ENCODE data around the gene TGM5. TPM values are rescaled to one million over a fixed set of nuclear protein-coding genes. Genes with fewer than 3 reads are reported as not detected.
"Not testable (repeated sequence)": the region's sequence is repeated elsewhere in the genome, so short reads cannot be mapped to it uniquely, and the experiment has no call there.

Gene TGM5
- total and polyA plus RNA-seq, 8 donors = 1.5 TPM; not detected in 7

DNA sequence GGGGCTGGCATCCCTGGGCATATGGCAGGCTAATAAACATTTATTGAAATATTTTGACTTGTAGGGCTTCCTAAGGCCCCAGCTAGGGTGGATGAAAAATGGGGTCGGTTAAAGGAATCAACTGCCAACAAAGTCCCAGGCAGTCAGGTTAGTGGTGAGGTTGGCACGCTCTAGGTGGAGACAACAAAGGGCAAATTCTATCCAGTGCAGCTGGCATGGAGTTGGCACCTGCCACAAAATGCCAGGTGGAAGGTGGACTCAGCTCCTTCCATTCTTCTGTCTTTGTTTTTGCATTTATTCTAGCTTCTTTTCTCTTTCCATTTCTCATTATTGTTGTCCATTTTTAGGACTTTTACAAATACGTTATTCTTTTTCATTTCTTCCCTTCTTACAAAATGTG, 32.7 kb upstream of the TGM5 start:
- DNase-seq = no peak
- intact Hi-C loops (cut with DNase I; ENCODE audit: low total_unique reads) = no loop called here
- Histone ChIP-seq H3K4me1 (no peaks in the 10 kb centered on the region), H3K36me3 (no peaks in the 10 kb centered on the region), H3K27me3 (peaks cover 0 to 59% (median 16%) of the 10 kb centered on the region in 3 donors), H3K9me3 (no peaks in the 10 kb centered on the region), H3K4me3 (no peak overlapping the region), H3K27ac (no peak overlapping the region)
- TF ChIP-seq POLR2AphosphoS5 (IDR thresholded peaks at IDR 0.05) (no peak), EP300 (IDR thresholded peaks at IDR 0.05) (no peak), POLR2A (IDR thresholded peaks at IDR 0.05) (no peak)
- TF ChIP-seq, protein P1, sequence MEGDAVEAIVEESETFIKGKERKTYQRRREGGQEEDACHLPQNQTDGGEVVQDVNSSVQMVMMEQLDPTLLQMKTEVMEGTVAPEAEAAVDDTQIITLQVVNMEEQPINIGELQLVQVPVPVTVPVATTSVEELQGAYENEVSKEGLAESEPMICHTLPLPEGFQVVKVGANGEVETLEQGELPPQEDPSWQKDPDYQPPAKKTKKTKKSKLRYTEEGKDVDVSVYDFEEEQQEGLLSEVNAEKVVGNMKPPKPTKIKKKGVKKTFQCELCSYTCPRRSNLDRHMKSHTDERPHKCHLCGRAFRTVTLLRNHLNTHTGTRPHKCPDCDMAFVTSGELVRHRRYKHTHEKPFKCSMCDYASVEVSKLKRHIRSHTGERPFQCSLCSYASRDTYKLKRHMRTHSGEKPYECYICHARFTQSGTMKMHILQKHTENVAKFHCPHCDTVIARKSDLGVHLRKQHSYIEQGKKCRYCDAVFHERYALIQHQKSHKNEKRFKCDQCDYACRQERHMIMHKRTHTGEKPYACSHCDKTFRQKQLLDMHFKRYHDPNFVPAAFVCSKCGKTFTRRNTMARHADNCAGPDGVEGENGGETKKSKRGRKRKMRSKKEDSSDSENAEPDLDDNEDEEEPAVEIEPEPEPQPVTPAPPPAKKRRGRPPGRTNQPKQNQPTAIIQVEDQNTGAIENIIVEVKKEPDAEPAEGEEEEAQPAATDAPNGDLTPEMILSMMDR (IDR thresholded peaks at IDR 0.05) = no peak
- WGBS, 5 donors = 71 to 86% (median 78%) methylated on average over 3 of the region's 3 CpGs

DNA sequence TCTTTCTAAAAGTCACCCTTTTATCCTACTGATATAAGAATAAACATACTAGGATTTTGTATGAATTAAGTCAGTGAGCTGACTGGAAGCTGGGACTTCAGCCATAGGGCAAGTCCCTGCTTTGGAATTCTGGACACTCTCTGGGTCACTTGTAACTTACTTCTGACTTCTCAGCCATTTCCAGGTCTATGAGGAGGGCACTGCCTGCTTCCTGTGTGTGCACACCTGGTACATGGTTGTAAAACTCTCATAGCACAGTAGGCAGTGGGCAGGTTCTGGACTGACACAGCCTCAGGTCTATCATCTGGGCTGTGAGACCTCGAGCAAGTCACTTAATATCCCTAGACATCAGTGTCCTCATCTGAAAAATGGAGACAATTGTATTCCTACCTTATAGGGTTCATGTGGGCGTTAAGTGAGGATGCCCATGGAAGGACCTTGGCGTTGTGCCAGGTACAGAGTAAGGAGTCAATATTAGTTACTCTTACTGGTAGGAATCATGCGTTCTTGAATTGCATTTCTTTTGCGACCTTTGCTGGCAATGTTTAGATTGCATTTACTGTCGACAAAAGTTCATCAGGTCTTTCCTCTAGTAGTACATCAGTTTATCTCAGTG, 27.5 kb upstream of the TGM5 start:
- 49 to 69% (median 57%) methylated on average over 6 of the region's 6 CpGs for WGBS, 5 donors
- H3K4me3 ChIP-seq = no peak overlapping the region
- H3K27me3 ChIP-seq = peaks cover 0 to 70% (median 24%) of the 10 kb centered on the region in 3 donors
- no peaks in the 10 kb centered on the region for H3K9me3 ChIP-seq
- no peaks in the 10 kb centered on the region for H3K36me3 ChIP-seq
- peaks cover 0 to 7% (median 2%) of the 10 kb centered on the region in 4 donors for H3K4me1 ChIP-seq
- intact Hi-C loops (cut with DNase I; ENCODE audit: low total_unique reads) = no loop called here
- DNase-seq = no peak
- H3K27ac ChIP-seq = no peak overlapping the region
- TF ChIP-seq EP300 (IDR thresholded peaks at IDR 0.05) (no peak), POLR2A (IDR thresholded peaks at IDR 0.05) (no peak), POLR2AphosphoS5 (IDR thresholded peaks at IDR 0.05) (no peak)
- TF ChIP-seq, protein P1 (IDR thresholded peaks at IDR 0.05) = no peak

DNA sequence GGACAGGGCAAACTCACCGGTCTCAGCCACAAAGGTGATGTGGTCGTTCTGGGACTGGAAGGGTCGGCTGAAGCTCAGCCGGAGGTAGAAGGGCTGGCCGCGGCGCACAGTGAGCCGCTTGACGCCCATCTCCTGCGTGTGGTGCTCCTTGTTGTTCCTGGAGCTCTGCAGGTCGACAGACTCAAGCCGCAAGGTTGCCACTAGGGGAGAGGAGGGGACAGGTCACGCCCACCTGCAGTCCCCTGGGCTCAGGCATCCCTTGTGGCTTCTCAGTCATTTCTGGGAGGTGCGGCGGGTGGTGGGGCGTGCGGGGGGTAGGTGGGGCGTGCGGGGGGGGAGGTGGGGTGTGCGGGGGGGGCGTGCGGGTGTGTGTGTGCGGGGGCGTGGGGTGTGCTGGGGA, 26.7 kb upstream of the TGM5 start:
- peak in 1 of 2 donors; percentile 43 for DNase-seq
- H3K27ac ChIP-seq = no peak overlapping the region

DNA sequence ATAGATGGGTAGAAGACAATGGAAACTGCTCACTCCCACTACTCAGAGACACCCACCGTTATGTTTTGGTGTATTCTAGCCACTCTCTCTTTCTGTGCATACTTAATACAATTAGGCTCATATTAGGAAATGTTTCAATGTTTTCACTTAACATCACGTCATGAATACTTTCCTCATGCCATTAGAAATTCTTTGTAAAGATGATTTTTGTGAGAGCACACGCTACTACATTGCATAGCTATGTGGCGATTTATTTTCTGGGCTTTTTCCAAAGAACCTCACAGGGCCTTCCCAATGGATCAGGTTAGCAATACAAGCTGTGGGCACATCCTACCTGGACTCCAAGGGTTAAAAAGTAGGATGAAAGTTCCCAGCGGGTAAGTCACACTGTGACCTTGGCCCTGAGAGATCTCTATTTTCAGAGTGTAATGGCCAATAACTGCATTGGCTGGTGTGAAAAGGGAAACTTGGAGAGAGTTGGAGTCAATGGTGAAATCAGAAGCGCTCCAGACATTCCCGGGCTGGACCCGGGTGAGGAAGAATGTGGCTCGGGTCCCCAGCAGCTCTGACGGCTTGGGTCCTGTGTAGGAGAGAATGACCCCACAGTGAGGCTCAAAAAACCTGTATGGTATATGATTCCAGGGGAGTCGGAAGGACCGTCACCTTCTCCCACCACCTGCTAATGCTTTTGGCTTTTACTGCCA, 25.8 kb upstream of the TGM5 start:
- H3K36me3 ChIP-seq = no peaks in the 10 kb centered on the region
- TF ChIP-seq POLR2A (IDR thresholded peaks at IDR 0.05) (no peak), EP300 (IDR thresholded peaks at IDR 0.05) (no peak), POLR2AphosphoS5 (IDR thresholded peaks at IDR 0.05) (no peak)
- TF ChIP-seq, protein P1 (IDR thresholded peaks at IDR 0.05) = no peak
- H3K4me1 ChIP-seq = peaks cover 0 to 7% (median 2%) of the 10 kb centered on the region in 4 donors
- peaks cover 0 to 58% (median 21%) of the 10 kb centered on the region in 3 donors for H3K27me3 ChIP-seq
- DNase-seq = no peak
- 57 to 67% (median 64%) methylated on average over 12 of the region's 12 CpGs for WGBS, 5 donors
- no peaks in the 10 kb centered on the region for H3K9me3 ChIP-seq
- H3K27ac ChIP-seq = no peak overlapping the region
- H3K4me3 ChIP-seq = no peak overlapping the region
- intact Hi-C loops (cut with DNase I; ENCODE audit: low total_unique reads) = no loop called here

More for the DNA sequence above, 26.7 kb upstream of the TGM5 start:
- Histone ChIP-seq H3K36me3 (no peaks in the 10 kb centered on the region), H3K9me3 (no peaks in the 10 kb centered on the region), H3K4me1 (peaks cover 0 to 7% (median 2%) of the 10 kb centered on the region in 4 donors), H3K27me3 (peaks cover 0 to 67% (median 24%) of the 10 kb centered on the region in 3 donors), H3K4me3 (no peak overlapping the region)
- TF ChIP-seq POLR2AphosphoS5 (IDR thresholded peaks at IDR 0.05) = no peak
- no peak for TF ChIP-seq EP300 (IDR thresholded peaks at IDR 0.05)
- no peak for TF ChIP-seq POLR2A (IDR thresholded peaks at IDR 0.05)
- TF ChIP-seq, protein P1 (IDR thresholded peaks at IDR 0.05) = no peak
- intact Hi-C loops (cut with DNase I; ENCODE audit: low total_unique reads) = no loop called here
- WGBS, 5 donors = 5 to 15% (median 7%) methylated on average over 8 to 21 of the region's 24 CpGs

DNA sequence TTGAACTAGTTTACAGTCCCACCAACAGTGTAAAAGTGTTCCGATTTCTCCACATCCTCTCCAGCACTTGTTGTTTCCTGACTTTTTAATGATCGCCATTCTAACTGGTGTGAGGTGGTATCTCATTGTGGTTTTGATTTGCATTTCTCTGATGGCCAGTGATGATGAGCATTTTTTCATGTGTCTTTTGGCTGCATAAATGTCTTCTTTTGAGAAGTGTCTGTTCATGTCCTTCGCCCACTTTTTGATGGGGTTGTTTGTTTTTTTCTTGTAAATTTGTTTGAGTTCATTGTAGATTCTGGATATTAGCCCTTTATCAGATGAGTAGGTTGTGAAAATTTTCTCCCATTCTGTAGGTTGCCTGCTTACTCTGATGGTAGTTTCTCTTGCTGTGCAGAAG, 22.9 kb upstream of the TGM5 start:
- not testable (repeated sequence) for H3K4me3 ChIP-seq, H3K36me3 ChIP-seq, H3K9me3 ChIP-seq, H3K27ac ChIP-seq, H3K4me1 ChIP-seq, DNase-seq
- intact Hi-C loops (cut with DNase I; ENCODE audit: low total_unique reads) = loop anchor here (5.0 kb wide), 1 partner anchor 62 kb away; no protein-coding TSS in a partner anchor
- WGBS, 5 donors = 94 to 98% (median 95%) methylated on average over 2 of the region's 3 CpGs
- H3K27me3 ChIP-seq = peaks cover 0 to 41% (median 11%) of the 10 kb centered on the region in 3 donors

Measured in stomach (tissue), 9 donors.